Testis (tissue), 3 donors: ENCODE data around the gene SLC38A10. TPM values are rescaled to one million over a fixed set of nuclear protein-coding genes. Genes with fewer than 3 reads are reported as not detected.

Source experiments
- DNase-seq: peaks from one replicate; pipeline ENCODE4 v3.0.0-alpha.2; 2019
- H3K27ac ChIP-seq, 2 donors: fragments of 200-600 bp; sonication (generic); one replicate each; pipeline ENCODE4 v1.5.1; 2019
- H3K27me3 ChIP-seq: fragments of 200-600 bp; sonication (generic); one replicate; pipeline ENCODE4 v1.5.1; 2019
- H3K36me3 ChIP-seq: fragments of 200-600 bp; sonication (generic); one replicate; pipeline ENCODE4 v1.5.1; 2017; ENCODE audit warnings: low read depth; ENCODE audit errors: missing control alignments
- H3K4me1 ChIP-seq: fragments of 200-600 bp; sonication (generic); one replicate; pipeline ENCODE4 v1.5.1; 2019
- H3K4me3 ChIP-seq, 2 donors: fragments of 200-600 bp; sonication (generic); one replicate each; pipeline ENCODE4 v1.5.1; 2017 to 2019
- H3K9me3 ChIP-seq: fragments of 200-600 bp; sonication (generic); one replicate; pipeline ENCODE4 v1.5.1; 2017
- CTCF ChIP-seq, 3 experiments: fragments of 450-650 bp in 2 of 3; fragments of 200-600 bp in 1 of 3; sonication (generic) in 1 of 3; IDR thresholded peaks; one replicate each; pipeline ENCODE4 v1.5.1; 2016 to 2019; ENCODE audit warnings: antibody characterized with exemption in 3 of 3, mild to moderate bottlenecking in 2 of 3, moderate library complexity in 1 of 3
- POLR2A ChIP-seq: fragments of 450-650 bp; IDR thresholded peaks from one replicate; pipeline ENCODE4 v1.6.1; 2017; ENCODE audit warnings: antibody characterized with exemption, mild to moderate bottlenecking, moderate library complexity
- WGBS, 2 donors: methylation state at CpG; one replicate each; pipeline ENCODE4 v1.1.5; 2018; 5-methylcytosine and 5-hydroxymethylcytosine counted together
- intact Hi-C: fragments of 100-400 bp; cut with DNase I; formaldehyde crosslinking; loops from one replicate; pipeline ENCODE4 v1.15.1; 2023; ENCODE audit warnings: low total_unique reads
- polyA plus RNA-seq: library from polyadenylated mRNA; stranded (reverse); fragments of 350-450 nt; fragmentation: Illumina TruSeq; extraction: RNeasy Lipid Tissue Mini Kit (QIAGEN cat#74804); gene quantifications from one replicate; pipeline ENCODE4 v1.2.3, GENCODE V29; 2014; ENCODE audit warnings: low read depth, low replicate concordance; ENCODE audit not compliant: insufficient read depth
- total RNA-seq, 2 donors: library from RNA; depleted of rRNA; stranded (reverse); fragments of >200 nt; gene quantifications; one replicate each; pipeline ENCODE4 v1.2.3, GENCODE V29; 2016

The SLC38A10 gene
- total and polyA plus RNA-seq, 3 donors from 2014 or later = 77.1 to 150 (median 131) TPM

GRCh38 chr17:81218459-81218858, 76.6 kb downstream of the SLC38A10 start:
- no peak for TF ChIP-seq POLR2A
- no peak for TF ChIP-seq CTCF (IDR thresholded peaks at IDR 0.05)
- no peaks in the 10 kb centered on the region for H3K27me3 ChIP-seq
- no peak overlapping the region for H3K27ac ChIP-seq
- no peak overlapping the region for H3K4me3 ChIP-seq
- no peaks in the 10 kb centered on the region for H3K9me3 ChIP-seq
- peaks cover 13% of the 10 kb centered on the region for H3K4me1 ChIP-seq
- intact Hi-C loops = no loop called here
- no peaks in the 10 kb centered on the region for H3K36me3 ChIP-seq
- no peak for DNase-seq
- 87 to 96% methylated on average over 13 of the region's 13 CpGs for WGBS, 2 donors

- TF ChIP-seq POLR2A = no peak
- no peak for TF ChIP-seq CTCF (IDR thresholded peaks at IDR 0.05)
- Histone ChIP-seq H3K27ac (no peak overlapping the region), H3K27me3 (no peaks in the 10 kb centered on the region), H3K36me3 (no peaks in the 10 kb centered on the region), H3K9me3 (no peaks in the 10 kb centered on the region), H3K4me1 (peaks cover 11% of the 10 kb centered on the region), H3K4me3 (no peak overlapping the region)
- WGBS, 2 donors = 93 to 94% methylated on average over 15 to 18 of the region's 18 CpGs
- intact Hi-C loops = no loop called here
- DNase-seq = no peak
Observed at GRCh38 chr17:81217491-81217890, 77.6 kb downstream of the SLC38A10 start.

- intact Hi-C loops = no loop called here
- WGBS, 2 donors = 92 to 94% methylated on average over 8 of the region's 8 CpGs
- H3K4me1 ChIP-seq = no peaks in the 10 kb centered on the region
- TF ChIP-seq CTCF (IDR thresholded peaks at IDR 0.05) (no peak), POLR2A (no peak)
- no peak for DNase-seq
- no peaks in the 10 kb centered on the region for H3K9me3 ChIP-seq
- H3K27ac ChIP-seq = no peak overlapping the region
- H3K36me3 ChIP-seq = no peaks in the 10 kb centered on the region
- no peaks in the 10 kb centered on the region for H3K27me3 ChIP-seq
- H3K4me3 ChIP-seq = no peak overlapping the region
Observed at GRCh38 chr17:81213978-81214377, 81.1 kb downstream of the SLC38A10 start.

GRCh38 chr17:81212365-81212764, 82.7 kb downstream of the SLC38A10 start:
- DNase-seq = no peak
- H3K36me3 ChIP-seq = no peaks in the 10 kb centered on the region
- intact Hi-C loops = no loop called here
- H3K27ac ChIP-seq = no peak overlapping the region
- TF ChIP-seq POLR2A = no peak
- TF ChIP-seq CTCF (IDR thresholded peaks at IDR 0.05) = no peak
- no peaks in the 10 kb centered on the region for H3K4me1 ChIP-seq
- no peaks in the 10 kb centered on the region for H3K27me3 ChIP-seq
- WGBS, 2 donors = 89 to 90% methylated on average over 5 to 9 of the region's 9 CpGs
- H3K4me3 ChIP-seq = no peak overlapping the region
- H3K9me3 ChIP-seq = no peaks in the 10 kb centered on the region

- no peaks in the 10 kb centered on the region for H3K9me3 ChIP-seq
- WGBS, 2 donors = 67 to 72% methylated on average over 13 to 14 of the region's 14 CpGs
- DNase-seq = no peak
- no peak overlapping the region for H3K27ac ChIP-seq
- H3K27me3 ChIP-seq = no peaks in the 10 kb centered on the region
- H3K4me3 ChIP-seq = no peak overlapping the region
- intact Hi-C loops = no loop called here
- no peak for TF ChIP-seq CTCF (IDR thresholded peaks at IDR 0.05)
- no peak for TF ChIP-seq POLR2A
- no peaks in the 10 kb centered on the region for H3K4me1 ChIP-seq
- no peaks in the 10 kb centered on the region for H3K36me3 ChIP-seq
Observed at GRCh38 chr17:81210868-81211267, 84.2 kb downstream of the SLC38A10 start.
